ENCODE measurements around the gene PTGDR.
A peak's percentile ranks its signal among the peaks of the same experiment; 100 is the strongest.

The PTGDR gene
- total RNA-seq, result 0 to 1.9 (median 0.65) reads per million in 3 experiments

GRCh38 chr14:52267501-52268278, at the start of gene PTGDR:
TSS of gene PTGDR (plus strand) at chr14:52267698. CDS start at chr14:52267815, 117 bp downstream.
- peak; percentile 42 for DNase-seq

GRCh38 chr14:52219488-52220084, 47.9 kb upstream of the PTGDR start:
- DNase-seq, result no peak

GRCh38 chr14:52220924-52221811, 46.3 kb upstream of the PTGDR start:
- peak; percentile 4 for DNase-seq

- no peak for DNase-seq
These were observed 44.6 kb upstream of the PTGDR start for GRCh38 chr14:52222901-52223300.

GRCh38 chr14:52227619-52228222, 39.8 kb upstream of the PTGDR start:
- no peak for DNase-seq

GRCh38 chr14:52233693-52234092, 33.8 kb upstream of the PTGDR start:
- no peak for DNase-seq

- no peak for DNase-seq
These were observed 32.1 kb upstream of the PTGDR start for GRCh38 chr14:52235434-52235833.

- no peak for DNase-seq
These were observed 31.5 kb upstream of the PTGDR start for GRCh38 chr14:52235866-52236510.

- DNase-seq, result no peak
These were observed 28.8 kb upstream of the PTGDR start for GRCh38 chr14:52238682-52239081.

GRCh38 chr14:52240623-52241022, 26.9 kb upstream of the PTGDR start:
- DNase-seq, result no peak

GRCh38 chr14:52241087-52241793, 26.3 kb upstream of the PTGDR start:
- DNase-seq, result no peak

GRCh38 chr14:52244328-52244727, 23.2 kb upstream of the PTGDR start:
- no peak for DNase-seq

GRCh38 chr14:52244997-52245396, 22.5 kb upstream of the PTGDR start:
- no peak for DNase-seq

- peak; percentile 26 for DNase-seq
These were observed 19.4 kb upstream of the PTGDR start for GRCh38 chr14:52248057-52248456.

- no peak for DNase-seq
These were observed 15.8 kb upstream of the PTGDR start for GRCh38 chr14:52251724-52252123.

GRCh38 chr14:52253503-52253902, 14.0 kb upstream of the PTGDR start:
- DNase-seq, result no peak

GRCh38 chr14:52254086-52254485, 13.4 kb upstream of the PTGDR start:
- no peak for DNase-seq

GRCh38 chr14:52258783-52259182, 8.7 kb upstream of the PTGDR start:
- DNase-seq, result no peak

- DNase-seq, result no peak
These were observed 8.1 kb upstream of the PTGDR start for GRCh38 chr14:52259434-52259833.

- no peak for DNase-seq
These were observed 4.9 kb upstream of the PTGDR start for GRCh38 chr14:52262600-52262999.

- no peak for DNase-seq
These were observed 4.3 kb upstream of the PTGDR start for GRCh38 chr14:52263190-52263589.

GRCh38 chr14:52265253-52265652, 2.2 kb upstream of the PTGDR start:
- no peak for DNase-seq

All from central memory CD4-positive, alpha-beta T cell (primary cell).